ENCODE results near the gene DNAH11. TPM values are rescaled to one million over a fixed set of nuclear protein-coding genes. Genes with fewer than 3 reads are reported as not detected.
"Not testable (repeated sequence)": the region's sequence is repeated elsewhere in the genome, so short reads cannot be mapped to it uniquely, and the experiment has no call there.

The DNAH11 gene
- total RNA-seq, 1 donor from 2014 or later: 1.3 TPM

DNA sequence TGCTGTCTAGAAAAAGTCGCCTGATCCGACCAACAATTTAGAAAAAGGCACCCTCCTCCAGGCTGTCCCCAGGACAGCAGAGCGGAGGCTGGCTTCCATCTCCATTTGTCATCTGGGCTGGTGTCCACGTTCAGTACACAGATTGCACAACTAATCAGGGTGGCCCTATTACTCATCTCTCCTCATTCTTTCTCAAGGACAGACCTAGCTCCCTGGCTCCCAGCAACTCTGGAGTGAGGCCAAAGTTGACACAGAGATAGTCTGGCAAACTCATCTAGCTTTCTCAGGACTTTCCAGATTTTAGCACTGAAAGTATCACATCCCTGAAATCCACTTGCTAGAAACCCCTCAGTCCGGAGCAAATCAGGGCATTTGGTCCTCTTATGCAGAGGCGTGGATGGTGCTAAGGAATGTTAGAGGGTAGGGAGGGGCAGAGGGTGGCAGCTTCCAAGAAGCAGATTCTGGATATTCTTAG is 75.1 kb downstream of the DNAH11 start:
- DNase-seq (ENCODE audit: low read depth, low spot score): peak; percentile 10

DNA sequence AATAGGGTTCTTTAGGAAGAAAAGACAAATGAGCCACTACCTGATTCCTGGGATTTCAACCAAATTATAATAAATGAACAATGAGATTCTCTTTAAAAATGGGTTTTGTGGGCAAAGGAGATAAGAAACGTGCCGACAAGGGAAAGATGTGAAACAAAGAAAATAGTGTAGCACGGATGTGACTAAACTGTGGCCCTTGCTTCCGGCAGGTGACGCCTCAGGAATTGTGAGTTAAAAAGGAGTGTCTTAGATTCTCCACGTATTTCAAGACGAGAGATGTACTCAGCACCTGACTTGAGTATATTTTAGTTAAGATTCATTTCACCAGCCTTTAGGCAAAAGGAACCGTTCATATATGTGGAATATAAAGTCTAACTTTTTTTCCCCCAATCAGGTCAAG is 75.9 kb downstream of the DNAH11 start:
- no peak for DNase-seq (ENCODE audit: low read depth, low spot score)

DNA sequence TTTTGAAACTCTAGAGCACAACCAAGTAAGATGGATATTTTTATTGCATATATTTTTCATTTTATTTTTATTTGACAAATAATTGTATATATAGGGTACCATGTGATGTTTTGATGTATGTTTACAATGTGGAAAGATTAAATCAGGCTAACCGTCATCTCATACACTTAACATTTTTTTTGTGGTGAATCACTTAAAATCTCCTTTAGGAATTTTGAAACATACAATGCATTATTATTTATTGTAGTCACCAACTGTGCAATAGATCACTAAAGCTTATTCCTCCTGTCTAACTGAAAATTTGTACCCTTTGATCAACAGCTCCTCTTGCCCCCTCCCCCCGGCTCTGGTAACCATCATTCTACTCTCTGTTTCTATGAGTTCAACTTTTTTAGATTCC is 77.2 kb downstream of the DNAH11 start:
- no peak for DNase-seq (ENCODE audit: low read depth, low spot score)

DNA sequence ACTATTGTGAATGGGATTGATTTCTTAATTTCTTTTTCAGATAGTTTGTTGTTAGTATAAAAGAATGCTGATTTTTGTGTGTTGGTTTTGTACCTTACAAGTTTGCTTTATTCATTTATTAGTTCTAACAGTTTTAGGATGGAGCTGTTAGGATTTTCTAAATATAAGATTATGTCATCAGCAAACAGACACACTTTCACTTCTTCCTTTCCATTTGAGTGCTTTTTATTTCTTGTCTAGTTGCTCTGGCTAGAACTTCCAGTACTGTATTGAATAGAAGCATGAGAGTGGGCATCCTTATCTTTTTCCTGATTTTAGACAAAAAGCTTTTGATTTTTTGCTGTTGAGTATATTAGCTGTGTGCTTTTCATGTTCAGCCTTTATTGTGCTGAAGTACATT is 81.5 kb downstream of the DNAH11 start:
- DNase-seq (ENCODE audit: low read depth, low spot score): no peak

DNA sequence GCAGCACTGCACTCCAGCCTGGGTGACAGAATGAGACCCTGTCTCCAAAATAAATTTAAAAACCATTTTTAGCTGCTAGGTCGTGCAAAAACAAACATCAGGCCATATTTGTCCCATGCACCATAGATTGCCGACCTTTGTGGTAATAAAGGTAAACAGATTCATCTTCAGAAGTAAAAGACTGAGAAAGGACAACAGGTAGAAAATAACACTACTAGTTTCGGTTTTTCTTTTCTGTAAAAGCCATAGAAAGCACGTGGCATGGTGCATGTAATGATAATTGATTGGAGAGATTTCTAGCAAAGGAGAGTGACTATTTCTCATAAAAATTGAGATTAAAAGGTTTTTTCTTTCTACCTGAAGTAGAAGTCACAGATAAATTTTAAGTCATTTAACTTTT is 93.9 kb downstream of the DNAH11 start:
- no peak for DNase-seq (ENCODE audit: low read depth, low spot score)

DNA sequence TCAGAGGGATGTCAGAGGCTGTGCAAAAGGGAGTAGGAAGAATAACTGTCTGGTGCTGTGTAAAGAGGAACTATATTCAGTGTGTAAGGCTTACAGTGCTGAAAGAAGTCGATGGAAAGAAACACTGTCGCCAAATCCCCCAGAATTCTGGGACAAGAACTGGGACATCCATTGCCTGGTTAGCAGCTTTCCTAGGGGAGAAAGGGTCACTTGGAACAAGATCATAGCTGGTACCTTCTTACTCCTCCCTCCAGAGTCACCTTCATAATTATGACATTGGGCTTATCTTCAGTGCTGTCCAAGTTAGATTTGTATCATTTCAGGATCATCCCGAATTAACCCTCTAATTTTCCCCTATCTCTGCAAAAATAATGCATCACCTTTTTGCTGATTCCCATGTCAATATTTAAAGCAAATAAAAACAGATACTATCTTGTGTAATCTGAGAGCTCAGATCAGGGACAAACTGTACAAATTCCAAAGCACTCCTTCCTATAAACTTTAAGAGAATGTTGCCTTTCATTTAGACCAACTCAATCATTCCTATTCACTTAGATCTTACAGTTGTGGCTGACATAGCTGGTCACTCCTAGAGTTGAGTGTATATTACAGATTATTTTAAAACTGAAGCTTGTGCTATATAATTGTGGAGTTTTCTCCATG is 96.5 kb downstream of the DNAH11 start:
- no peak for DNase-seq (ENCODE audit: low read depth, low spot score)

DNA sequence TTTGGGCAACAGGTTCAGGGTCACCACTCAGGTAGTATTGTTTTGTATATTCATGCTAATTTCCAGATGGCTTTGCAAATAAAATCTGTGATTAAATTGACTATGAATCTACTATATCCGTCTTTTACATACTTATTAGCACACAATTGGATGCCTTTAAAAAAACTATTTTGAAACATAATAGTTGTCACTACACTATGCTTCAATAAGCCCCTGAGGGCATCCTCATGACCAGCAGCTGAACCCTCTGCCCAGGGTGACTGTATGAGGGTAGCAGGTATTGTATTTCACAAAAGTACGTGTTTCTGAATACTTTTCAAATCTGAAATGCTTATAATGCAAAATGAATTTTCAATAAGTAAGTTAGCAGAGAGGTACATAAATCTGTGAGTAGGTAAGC is 97.3 kb downstream of the DNAH11 start:
- DNase-seq (ENCODE audit: low read depth, low spot score): no peak

DNA sequence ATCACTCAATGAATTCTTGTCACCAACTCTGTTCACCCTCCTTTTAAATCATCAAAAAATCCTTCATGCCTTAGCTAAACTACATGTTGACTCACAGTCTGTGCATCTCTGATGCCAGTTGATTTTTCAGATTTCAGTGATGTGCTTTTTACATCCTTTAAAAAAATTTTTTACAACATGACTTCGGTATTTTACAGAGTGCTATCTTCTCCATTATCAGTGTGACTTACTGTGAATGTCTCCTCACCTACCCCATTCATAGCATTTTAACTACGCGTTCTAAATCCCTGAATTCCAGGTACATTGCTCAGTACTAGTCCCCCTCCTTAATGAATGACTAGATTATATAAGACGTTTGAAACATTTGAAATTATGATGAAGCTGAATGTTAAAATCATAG is 98.7 kb downstream of the DNAH11 start:
- DNase-seq (ENCODE audit: low read depth, low spot score): no peak

DNA sequence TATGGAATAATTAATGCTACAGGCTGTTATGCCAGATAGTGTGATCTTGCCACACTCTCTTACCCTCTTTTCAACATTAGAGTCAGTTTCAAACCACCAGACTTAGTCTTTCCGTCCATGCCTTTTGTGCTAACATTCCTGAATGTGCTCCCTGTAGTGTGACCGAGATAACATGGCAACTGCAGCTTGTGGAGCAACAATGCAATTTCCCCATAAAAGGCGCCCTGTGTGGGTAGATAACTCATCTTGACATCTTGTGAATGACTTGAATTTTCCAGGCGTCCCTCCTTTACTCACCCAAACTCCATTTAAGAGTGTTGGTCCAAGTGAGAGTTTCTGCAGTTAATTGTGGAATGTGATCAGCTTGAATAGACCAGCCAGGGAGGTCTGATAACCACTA is 99.6 kb downstream of the DNAH11 start:
- DNase-seq (ENCODE audit: low read depth, low spot score): no peak

DNA sequence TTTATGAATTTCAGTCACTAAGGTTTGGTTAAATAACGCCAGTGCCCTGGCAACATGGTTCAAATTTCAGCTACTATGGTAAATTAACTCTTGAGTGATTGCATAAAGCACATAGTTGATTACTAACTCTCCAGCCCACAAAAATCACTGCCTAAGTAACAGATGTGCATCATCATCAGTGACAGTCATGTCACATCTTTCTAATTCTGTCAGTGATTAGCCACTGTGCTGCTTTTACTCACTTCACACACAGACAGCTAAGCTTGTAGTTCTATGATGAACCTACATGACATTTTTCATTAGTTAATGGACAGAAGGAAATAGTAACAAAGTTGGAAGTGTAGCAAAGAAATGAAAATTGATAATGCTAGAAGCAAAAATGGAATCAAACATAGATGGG is 108.9 kb downstream of the DNAH11 start:
- no peak for DNase-seq (ENCODE audit: low read depth, low spot score)

DNA sequence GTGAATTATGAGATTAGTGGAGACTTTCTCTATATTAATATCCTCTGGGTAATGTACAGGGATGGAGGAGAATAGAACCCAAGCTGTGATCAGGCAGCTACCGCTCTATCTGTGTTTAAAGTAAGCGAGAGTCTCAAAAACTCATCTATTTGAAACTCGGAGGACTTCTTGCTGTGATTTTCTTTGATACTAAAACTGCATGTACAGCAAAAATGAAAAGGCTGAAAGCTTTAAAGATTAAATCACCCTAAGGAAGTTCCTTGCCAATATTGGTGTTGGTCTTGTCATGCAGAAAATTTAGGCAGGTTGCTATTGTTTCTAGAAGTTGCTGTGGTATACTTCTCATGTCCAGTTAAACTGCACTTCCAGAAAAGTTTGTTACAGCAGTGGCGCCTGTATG is 110.8 kb downstream of the DNAH11 start:
- no peak for DNase-seq (ENCODE audit: low read depth, low spot score)

DNA sequence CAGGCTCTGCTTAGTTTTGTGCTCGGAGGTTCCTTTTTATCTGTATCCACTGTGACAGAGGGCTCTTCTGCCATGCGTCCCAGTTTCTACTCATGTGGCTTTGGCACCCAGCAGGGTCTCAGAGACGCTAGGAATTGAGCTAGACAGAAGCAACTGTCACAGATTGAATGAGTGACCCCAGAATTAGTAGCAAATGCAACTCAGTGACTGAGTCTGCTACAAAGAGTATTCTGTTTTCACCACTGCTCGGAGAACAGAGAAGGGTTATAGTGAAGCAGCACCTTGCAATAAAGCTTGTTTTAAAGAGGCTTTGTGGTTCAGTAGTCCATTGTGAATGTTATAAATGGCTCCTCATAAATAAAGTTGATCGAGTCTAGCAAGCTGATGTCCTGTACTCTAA is 113.2 kb downstream of the DNAH11 start:
- no peak for DNase-seq (ENCODE audit: low read depth, low spot score)

DNA sequence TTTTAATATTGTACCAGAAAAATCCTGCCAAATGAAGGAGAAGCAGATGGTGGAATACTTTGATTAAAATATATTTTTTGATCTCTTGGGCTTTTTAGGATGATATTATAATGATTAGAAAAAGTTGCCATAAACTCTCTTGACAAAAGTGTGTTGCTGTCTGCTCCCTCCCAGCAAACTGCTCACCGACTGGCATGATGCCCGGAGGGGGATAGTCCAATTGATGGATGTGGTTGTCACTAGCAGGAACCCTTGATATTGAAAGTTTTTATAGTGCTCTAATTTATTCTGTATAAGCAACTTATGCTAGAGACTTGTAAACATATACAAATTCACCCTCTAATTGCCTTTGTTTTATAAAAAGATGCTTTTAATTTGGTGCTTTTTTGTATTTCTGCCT is 114.0 kb downstream of the DNAH11 start:
- DNase-seq (ENCODE audit: low read depth, low spot score): no peak

DNA sequence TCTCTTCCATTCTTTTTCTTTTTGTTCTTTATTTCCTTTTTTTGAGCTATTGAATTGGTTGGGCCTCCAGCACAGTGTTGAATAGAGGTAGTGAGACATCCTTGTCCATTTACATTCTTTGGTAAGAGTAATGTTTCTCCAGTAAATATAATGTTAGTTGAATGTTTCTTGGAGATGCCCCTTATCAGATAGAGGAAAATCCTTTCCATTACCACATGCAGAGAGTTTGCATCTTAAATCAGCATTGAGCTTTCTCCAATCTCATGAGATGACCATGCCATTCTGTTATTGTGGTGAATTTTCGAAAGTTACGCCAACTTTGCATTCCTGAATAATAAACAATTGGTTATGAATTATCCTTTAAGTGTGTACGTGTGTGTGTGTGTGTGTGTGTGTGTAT is 127.7 kb downstream of the DNAH11 start:
- no peak for DNase-seq (ENCODE audit: low read depth, low spot score)

DNA sequence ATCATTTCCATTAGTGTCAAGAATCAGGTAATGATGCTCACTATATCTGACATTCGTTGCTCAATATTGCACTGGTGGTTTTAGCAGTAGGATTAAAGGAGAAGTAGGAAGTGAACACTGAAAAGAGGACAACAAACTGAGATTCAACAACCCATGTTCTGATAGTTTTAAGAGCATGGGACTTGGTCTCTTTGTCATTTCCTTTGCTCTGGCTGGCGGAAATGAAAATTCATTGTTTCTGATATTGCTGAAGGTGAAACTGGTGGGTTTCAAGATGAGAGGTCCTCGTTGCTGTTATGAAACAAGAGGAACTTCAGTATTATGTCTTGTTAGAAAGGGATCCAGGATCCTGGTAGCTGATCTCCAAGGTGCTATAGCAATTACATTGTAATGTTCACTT is 129.0 kb downstream of the DNAH11 start:
- DNase-seq (ENCODE audit: low read depth, low spot score): no peak

DNA sequence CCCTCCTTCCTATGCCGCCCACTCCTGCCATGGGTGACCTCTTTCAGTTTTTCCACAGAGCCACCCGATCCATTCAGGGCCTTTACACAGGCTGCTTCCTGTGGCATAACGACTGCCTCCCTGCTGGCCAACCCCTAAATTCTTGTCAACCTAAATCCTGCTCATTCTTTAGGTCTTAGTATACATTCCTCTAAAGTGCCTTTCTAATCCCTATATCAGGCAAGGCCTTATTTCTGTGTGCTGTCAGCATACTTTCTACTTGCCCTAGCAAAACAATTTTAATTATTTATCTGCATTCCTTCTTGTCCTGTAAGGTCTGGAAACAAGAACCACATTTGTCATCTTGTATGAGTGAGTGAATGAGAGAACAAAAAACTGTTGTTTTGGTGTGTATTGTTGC is 132.4 kb downstream of the DNAH11 start:
- no peak for DNase-seq (ENCODE audit: low read depth, low spot score)

DNA sequence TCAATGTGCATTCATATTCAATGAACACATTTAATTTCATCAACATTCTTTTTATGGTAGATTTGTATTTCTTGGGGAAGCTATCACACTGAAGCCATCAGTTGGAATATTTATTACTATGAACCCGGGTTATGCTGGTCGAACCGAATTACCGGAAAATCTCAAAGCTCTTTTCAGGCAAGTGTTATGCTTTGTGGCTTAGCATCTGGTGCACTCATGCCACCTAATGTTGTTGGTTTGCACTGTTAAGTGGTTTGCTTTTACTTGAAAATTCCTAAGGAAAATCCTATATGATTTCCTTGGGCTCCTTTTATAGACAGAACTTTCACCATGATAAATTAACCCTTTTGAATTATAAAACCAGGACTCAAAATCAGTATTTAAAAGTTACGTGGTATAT is 147.9 kb downstream of the DNAH11 start:
- no peak for DNase-seq (ENCODE audit: low read depth, low spot score)

DNA sequence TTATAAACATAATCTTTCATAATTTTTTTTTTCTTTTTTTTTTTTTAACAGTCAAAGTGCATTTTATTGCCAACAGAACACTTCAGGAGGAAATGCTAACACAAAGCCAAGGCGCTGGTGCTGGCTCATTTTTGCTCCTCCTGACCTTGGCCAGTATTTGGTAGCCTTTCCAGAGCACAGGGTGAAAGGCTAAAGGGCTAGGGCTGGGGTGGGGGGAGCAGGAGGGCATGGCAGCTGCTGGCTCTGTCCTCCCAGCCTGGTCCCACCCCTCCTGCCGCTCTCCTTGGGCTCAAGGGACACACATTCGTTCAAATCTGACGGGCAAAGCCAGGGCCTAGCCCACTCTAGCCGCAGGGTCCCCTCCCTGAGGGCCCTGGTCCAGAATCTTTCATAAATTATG is 148.3 kb downstream of the DNAH11 start:
- DNase-seq (ENCODE audit: low read depth, low spot score): not testable (repeated sequence)

DNA sequence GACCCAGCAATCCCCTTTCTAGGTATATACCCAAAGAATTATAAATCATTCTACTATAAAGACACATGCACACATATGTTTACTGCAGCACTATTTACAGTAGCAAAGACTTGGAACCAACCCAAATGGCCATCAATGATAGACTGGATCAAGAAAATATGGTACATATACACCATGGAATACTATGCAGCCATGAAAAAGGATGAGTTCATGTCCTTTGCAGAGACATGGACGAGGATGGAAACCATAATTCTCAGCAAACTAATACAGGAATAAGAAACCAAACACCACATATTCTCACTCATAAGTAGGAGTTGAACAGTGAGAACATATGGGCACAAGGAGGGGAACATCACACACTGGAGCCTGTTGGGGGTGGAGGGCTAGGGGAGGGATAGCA is 157.7 kb downstream of the DNAH11 start:
- not testable (repeated sequence) for DNase-seq (ENCODE audit: low read depth, low spot score)

DNA sequence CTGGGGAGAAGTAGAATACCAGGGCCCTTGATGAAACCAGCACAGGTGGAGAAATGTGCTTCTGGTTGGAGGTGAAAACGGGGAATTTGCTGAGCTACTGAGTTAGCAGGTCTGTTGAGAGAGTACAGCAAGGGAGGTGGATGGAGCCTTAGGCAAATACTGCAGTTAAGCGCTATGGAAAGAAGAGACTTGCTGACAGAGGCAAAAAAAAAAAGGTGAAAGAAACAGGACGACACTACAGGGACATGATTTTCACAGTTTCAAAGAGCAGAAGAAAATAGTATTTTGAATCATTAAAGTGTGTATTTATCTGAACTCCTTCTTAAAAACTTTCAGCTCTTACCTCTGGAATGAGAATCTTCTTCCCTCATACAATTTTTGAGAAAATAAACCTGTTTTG is 159.5 kb downstream of the DNAH11 start:
- no peak for DNase-seq (ENCODE audit: low read depth, low spot score)

DNA sequence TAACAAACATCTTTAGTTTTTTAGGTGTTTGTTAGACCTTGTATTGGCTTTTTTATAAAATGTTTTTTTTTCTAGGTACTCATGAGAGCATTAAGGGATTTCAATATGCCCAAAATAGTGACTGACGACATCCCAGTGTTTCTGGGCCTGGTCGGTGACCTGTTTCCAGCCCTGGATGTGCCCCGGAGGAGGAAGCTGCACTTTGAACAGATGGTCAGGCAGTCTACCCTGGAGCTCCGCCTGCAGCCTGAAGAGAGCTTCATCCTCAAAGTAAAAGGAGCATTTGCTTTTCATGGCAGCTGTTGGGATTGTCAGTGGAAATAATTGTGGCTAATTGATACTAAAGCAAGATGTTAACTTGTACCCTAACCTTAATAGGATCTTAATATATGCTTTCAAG is 161.5 kb downstream of the DNAH11 start:
- DNase-seq (ENCODE audit: low read depth, low spot score): no peak

DNA sequence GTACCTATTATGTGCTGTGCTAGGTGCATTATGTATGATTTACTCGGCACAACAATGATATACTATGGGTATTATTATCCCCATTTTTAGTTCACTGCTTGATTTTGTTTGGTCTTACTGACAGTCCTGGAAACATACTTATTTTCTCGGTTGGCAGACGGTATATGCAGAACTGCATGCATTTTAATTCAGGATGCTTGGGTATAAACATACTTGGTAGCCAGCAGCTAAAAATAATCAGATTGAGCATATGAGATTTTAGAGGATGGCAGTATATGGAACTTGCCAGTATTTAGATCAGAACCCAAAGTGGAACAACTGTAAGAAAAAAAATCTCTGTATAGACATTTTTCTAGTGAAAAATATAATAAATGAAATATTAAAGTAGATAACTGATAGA is 163.3 kb downstream of the DNAH11 start:
- no peak for DNase-seq (ENCODE audit: low read depth, low spot score)

DNA sequence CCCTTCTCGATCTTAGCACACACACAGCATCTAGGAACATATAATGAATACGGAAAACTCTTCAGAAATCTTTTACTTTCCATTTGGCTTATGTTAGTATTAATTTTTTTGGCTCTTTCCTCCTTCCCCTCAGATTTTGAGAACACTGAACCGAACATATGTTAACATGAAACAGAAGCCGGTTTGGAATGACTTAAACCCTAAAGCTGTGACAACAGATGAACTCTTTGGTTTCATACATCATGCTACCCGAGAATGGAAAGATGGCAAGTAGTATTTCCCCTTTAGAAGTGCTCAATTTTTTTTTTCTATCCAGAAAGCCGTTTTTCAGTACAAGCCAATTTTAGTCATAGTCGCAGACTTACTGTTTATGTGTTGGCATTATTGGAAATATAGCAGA is 164.7 kb downstream of the DNAH11 start:
- no peak for DNase-seq (ENCODE audit: low read depth, low spot score)

DNA sequence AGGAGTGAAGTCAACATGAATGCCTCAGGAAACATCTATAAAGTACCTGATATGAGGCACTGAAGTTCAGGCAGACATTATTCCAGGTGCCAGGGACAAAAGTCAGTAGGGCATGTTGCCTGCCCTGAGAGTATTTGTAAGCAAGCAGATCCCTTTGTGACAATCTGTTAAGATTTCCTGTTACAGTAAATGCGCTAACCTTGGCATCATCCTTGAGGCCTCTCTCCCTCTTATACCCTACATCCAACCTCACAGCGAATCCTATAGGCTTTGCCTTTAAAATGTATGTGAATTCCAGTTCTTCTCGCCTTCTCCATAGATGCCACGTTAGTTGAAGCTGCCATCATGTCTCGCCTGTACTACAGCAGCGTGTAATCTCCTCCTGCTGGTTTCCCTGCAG is 165.3 kb downstream of the DNAH11 start:
- no peak for DNase-seq (ENCODE audit: low read depth, low spot score)
